Suprapubic skin (tissue), 4 donors: ENCODE data around the gene CC2D2A.

Source experiments
- CTCF ChIP-seq, 2 donors: fragments of 200-600 bp in 1 of 2; fragments of 450-650 bp in 1 of 2; sonication (generic) in 1 of 2; IDR thresholded peaks; one replicate each; pipeline ENCODE4 v1.5.1; 2016 to 2019; ENCODE audit warnings: antibody characterized with exemption in 2 of 2, mild to moderate bottlenecking in 1 of 2, moderate library complexity in 1 of 2
- EP300 ChIP-seq: sonication (generic); formaldehyde crosslinking; IDR thresholded peaks from one replicate; pipeline ENCODE4 v1.6.1; 2017; ENCODE audit warnings: antibody characterized with exemption
- POLR2A ChIP-seq, 2 donors: fragments of 450-650 bp; IDR thresholded peaks; one replicate each; pipeline ENCODE4 v1.6.1; 2017; ENCODE audit warnings: antibody characterized with exemption in 2 of 2, mild to moderate bottlenecking in 2 of 2, moderate library complexity in 2 of 2
- POLR2AphosphoS5 ChIP-seq, 3 donors: sonication (generic); formaldehyde crosslinking; IDR thresholded peaks; one replicate each; pipeline ENCODE4 v1.6.1; 2017; ENCODE audit warnings: antibody characterized with exemption in 3 of 3

- TF ChIP-seq POLR2AphosphoS5 (IDR thresholded peaks at IDR 0.05) (no peak), EP300 (no peak), POLR2A (IDR thresholded peaks at IDR 0.05) (no peak), CTCF (IDR thresholded peaks at IDR 0.05) (no peak)
Observed at GRCh38 chr4:15638418-15638817, 168.7 kb downstream of the CC2D2A start.
